GM18861 (cell line): Measurements from ENCODE around the gene FAM174A.
"Not testable (repeated sequence)": the region's sequence is repeated elsewhere in the genome, so short reads cannot be mapped to it uniquely, and the experiment has no call there.

Experiments
- ATAC-seq: cut with Tn5 transposase; IDR thresholded peaks from one replicate; pipeline ENCODE4 v1.9.1; 2021; ENCODE audit not compliant: unreplicated experiment

The FAM174A gene

DNA sequence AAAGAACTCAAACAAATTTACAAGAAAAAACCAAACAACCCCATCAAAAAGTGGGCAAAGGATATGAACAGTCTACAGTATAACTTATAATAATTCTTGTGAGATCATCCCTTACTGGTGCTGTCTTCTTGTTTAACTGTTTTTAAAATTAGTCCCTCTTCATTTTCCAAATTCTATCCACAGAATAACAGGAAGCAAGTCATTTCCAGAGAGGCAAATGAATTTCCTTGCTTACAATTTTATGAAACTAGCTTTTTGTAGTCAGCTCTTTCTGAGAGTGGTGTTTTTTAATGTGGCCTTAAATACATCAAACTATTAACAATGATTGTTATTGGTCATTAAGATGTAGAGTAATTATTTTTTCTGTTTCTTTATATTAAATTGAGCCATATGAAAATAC lies 40.6 kb downstream of the FAM174A start:
- no peak for ATAC-seq

DNA sequence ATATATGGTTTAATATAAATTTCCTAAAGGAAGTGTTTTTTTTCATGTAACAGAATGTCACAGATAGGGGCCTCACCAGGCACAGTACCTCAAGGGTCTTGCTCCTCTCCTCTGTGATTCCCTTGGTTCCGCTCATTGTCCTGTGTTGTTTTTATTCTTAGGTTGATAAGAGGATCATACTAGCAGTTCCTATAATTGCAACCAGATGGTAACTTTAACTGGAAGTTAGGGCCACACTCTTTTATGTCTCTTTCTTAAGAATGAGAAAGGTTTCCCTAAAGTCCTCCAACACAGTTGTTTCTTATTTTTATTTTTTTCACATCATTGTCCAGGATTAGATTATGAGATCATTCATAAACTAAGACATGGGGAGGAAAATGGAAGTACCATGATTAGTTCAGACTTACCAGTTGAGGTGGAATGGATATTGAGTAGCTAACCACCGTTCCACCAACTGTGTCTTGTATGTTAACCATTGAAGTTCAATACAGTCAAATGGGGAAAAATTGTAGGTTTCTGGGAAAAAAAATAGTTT lies 41.1 kb downstream of the FAM174A start:
- no peak for ATAC-seq

DNA sequence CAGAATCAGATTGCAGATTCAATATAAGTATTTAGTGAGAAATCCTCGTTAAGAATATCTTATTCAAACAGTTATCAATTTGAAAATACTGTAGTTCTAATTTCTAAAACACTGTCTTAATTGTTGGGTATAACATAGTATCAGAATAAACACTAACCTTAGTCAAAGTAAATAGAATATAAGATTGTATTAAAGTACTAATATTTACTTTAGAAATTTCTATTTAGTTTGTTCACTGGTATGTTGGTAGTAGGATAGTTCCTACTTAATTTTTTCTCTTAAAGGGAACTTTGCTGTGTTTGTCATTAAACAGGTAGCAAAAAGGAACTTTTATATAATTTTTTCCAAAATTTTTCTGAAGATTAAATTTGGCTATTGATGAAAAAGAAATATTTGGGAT lies 42.3 kb downstream of the FAM174A start:
- ATAC-seq = no peak

DNA sequence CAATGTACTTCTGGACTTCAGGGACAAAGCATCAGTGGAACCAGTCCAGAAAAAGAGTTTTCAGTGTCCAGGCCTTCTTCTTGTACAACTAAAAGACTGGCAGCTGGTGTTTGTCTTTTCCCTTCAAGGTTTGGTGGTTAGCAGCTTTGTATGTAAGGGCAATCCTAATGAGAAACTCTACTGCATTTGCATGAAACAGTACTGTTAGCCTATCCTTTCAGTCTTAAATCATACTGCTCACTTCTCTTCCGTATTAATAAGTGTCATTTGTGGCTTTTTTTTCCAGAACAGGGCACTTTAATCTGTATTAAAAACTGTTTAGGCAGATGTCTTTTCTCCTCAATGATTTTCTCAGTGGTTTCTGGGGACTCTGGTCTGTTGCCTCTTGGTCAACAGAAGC lies 48.9 kb downstream of the FAM174A start:
- ATAC-seq = peak; percentile 93

DNA sequence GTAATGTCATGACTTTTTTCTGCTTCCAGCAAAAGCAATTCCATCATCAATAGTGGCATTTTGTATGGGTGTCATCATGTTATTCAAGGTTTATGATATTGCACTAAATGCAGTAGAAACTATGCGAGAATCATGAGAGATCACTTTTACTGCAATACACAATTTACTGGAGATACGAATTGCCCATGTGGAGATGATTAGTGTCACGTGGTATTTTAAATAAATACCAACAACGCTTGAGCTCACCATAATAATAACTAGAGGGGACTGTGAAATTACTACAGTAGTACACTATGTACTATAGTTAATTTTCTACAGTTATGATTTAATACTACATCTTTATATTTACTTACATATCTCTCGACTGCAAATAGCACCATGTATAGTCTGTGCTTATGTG lies 49.7 kb downstream of the FAM174A start:
- ATAC-seq = no peak

DNA sequence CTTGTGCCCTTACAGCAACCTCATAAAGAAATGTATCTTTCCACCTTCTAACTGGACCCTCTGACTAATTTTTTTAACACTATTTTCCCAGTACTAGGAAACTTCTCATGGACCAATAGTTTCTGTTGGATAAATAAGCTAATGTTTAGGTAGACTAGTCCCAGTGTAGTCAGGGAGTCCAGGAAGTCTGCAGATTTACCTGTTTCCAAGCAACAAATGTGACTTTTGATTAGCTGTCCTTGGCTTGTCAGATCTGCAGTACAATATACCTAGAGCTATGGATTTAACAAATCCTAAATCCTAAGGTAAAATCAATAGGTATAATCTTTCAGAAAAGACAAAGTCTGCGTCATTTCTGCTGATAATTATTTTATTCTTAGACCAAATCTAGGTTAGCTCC lies 55.7 kb downstream of the FAM174A start:
- no peak for ATAC-seq

DNA sequence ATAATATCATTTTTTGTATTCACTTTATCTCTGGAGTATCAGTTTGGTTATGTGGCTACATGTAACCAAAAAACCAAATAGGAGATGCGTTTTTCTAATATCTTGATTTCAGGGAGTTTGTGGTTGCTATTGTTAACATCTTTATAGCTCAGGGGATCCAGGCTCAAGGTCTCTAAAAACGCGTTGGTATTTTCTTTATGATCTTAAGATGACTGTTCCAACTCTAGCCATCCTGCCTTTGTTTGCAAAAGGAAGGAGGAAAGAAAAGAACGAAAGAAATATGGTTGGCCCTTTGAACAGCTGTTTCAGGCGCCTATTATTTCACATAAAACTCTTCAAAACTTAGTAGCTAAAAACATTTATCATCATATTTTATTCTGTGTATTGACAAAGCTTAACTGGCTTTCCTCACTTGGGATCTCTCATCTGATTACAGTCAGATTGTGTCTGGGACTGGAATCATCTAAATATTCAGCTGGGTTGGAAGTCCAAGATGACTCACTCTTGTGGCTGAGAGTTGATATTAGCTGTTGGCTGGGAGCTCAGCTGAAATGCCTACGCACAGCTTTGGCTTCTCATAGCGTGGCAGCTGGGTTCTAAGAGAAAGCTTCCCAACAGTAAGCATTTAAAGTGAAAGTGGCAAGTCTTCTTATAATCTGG lies 60.1 kb downstream of the FAM174A start:
- ATAC-seq = no peak

DNA sequence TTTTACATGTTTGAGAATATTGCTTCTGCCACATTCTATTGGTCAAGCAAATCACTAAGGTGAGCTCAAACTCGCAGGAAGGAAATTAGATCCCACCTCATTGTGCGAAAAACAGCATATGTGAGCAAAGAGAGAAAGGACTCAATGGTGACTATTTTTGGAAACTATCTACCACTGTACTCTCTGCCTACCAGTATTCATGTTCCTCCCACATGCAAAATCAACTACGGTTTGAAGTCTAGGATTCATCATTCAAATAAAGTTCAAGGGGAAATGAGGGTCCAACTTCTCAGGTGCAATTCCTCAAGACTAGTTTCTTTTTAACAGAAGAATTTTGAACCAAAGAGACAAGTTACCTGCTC lies 60.6 kb downstream of the FAM174A start:
- ATAC-seq = no peak

DNA sequence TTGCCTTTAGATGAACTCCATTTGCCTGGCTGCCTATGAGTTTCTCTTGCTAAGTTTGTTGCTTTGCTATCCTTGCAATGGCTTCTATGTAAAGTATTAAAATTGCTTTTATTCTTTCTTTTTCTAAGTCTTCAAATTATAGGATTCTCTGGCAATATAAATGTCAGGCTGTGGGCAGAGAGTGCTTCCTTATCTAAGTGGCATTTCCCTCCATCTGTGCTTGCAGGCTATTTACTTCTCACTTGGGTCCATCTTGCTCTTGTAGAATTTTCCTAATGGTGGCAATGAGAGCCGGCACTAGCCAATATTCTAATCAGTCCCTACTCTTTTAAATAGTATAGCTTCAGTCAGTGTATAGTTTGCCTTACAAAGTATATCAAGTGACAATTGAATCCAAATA lies 63.3 kb downstream of the FAM174A start:
- no peak for ATAC-seq

DNA sequence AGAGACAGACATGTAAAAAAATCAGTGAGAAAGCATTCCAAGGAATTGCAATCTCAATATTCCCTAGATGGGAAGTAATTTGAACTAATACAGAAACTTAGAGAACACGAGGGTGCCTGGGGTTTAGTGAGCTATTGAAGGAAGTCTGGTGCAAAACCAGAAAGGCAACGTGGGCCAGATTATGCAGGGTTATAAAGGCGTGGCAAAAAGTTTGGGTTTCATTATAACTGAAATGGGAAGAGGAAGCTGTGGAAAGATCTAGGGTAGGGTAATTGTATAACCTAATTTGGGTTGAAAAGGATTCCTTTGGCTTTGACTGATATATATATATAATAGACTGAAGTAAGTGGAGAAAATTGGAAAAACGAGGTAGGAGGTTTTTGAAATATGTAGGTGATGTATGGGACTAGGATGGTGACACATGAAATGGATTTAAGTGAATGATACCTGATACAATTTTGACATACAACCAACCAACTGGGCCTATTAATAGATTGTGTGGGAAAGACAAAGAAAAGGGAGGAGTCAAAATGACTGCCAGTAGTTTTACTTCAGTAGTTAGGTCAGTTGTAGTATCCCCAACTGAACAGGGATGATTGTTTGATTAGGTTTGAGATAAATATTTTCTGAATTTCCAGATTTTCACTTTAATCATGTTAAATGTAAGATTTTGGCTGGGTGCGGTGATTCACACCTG lies 65.3 kb downstream of the FAM174A start:
- no peak for ATAC-seq

DNA sequence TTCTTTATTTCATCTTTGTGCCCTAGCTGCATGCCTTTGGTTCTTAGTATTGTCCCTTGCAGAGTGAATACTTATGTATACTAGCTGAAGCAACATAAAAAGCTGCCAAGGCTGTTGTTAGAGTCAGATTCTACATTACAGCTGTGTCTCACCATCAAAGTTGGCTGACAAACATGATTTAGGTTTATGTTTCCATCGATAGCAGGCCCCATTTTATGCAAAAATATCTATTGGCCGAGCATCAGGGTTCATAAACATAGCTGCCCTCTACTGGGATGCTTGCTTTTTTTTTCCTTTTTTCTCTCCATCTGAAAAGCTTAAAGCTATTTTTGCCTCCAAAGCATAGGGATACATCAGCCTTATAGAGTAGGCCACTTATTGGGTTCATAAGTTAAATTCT lies 68.0 kb downstream of the FAM174A start:
- ATAC-seq = no peak

DNA sequence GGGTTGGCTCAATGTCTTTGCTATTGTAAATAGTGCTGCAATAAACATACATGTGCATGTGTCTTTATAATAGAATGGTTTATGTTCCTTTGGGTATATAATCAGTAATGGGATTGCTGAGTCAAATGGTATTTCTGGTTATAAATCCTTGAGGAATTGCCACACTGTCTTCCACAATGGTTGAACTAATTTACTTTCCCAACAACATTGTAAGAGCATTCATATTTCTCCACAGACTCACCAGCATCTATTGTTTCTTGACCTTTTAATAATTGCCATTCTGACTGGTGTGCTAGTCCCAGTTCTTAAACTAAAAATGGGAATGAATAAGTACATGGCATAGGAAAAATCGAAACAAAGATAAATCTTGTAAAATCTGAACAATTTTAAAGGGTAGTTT lies 68.8 kb downstream of the FAM174A start:
- not testable (repeated sequence) for ATAC-seq

DNA sequence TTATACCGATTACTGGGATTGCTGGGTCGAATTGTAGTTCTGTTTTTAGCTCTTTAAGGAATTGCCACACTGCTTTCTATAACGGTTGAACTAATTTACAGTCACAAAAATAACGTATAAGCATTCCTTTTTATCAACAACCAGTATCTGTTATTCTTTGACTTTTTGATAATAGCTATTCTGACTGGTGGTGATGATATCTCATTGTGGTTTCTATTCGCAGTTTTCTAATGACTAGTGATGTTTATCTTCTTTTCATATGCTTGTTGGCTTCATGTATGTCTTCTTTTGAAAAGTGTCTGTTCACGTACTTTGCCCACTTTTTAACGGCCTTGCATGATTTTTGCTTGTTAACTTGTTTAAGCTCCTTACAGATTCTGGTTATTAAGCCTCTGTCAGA lies 74.4 kb downstream of the FAM174A start:
- ATAC-seq = no peak

DNA sequence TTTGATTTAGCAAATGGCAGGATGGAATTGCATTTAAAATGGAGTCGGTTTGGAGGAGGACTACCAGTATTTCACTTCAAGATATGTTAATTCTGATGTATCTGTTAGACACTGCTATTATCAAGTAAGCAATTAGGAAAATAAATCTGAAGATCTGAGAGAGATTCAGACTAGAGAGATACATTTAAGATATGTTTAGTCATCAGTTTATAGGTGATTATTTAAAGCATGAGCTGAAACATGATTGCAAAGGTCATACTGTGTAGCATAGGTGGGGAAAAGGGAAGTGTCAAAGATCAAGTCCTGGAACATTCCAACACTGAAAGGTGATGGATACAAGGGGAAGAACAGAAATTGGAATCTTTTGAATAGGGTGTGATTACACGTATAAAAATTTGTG lies 79.1 kb downstream of the FAM174A start:
- ATAC-seq = no peak

DNA sequence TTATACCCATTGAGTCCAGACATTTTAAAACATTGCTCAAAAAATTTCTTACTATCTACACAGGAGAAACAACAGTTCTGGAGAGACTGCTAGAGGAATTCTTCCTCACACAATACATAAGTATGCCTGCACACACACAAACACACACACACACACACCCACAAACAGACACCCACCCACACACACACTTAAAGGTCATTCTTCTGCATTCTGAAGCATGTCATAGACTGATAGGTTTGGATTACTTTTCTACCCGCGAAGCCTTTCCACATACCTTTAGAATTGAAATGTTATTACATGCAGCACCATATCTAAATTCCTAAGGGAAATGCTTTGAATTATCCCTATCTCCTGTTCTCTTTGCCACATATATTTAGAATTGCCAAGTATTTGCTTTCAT lies 80.2 kb downstream of the FAM174A start:
- ATAC-seq = no peak

DNA sequence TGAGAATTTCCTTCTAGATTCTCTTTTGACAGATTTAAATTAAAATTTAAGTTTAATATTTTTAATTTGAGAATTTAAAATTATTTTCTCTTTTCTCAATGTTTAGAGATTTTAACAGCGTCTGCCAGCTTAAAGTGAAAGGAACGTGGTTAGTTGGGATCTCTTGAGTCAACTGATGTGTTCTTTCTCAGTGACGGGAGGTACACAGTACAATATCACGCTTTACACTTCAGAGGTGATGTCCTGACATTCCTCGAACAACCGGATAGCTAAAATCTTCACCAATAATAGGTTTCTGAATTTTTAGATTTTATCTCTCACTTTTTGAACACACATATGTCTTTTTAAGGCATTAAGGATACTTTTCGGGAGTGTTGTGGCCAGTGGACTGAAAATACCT lies 81.1 kb downstream of the FAM174A start:
- no peak for ATAC-seq

DNA sequence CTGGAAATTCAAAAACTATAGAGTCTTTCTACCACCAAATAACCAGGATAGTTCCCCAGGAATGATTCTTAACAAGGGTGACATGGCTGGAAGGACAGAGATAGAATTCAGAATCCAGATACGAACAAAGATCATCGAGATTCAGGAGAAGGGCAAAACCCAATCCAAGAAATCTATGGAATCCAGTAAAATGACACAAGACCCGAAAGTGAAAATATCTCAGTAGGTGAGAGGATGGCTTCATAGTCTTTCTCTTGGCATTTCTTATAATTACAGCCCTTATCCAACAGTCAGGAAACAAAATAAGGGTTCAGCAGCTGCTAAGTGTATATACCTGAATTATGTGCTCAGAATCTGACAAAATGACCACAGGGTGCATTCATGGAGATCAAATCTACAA lies 81.8 kb downstream of the FAM174A start:
- ATAC-seq = no peak

DNA sequence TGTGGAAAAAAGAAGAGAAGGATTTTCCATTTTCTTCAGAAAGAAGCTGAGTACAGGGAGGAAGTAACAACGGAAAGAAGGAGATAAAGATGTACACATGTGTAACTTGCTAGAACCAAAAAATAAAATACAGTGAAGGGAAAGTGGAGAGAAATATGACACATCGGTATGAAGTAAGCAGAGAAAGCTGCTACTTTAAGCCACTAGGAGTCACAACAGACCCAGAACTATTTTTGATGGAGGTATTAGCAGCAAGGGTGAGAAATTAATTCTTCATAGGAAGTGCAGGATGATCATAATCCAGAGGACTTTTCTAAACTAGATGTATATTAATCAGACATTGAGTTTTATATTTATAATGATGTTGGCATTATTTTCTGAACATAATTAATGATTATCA lies 88.5 kb downstream of the FAM174A start:
- ATAC-seq = peak; percentile 89

DNA sequence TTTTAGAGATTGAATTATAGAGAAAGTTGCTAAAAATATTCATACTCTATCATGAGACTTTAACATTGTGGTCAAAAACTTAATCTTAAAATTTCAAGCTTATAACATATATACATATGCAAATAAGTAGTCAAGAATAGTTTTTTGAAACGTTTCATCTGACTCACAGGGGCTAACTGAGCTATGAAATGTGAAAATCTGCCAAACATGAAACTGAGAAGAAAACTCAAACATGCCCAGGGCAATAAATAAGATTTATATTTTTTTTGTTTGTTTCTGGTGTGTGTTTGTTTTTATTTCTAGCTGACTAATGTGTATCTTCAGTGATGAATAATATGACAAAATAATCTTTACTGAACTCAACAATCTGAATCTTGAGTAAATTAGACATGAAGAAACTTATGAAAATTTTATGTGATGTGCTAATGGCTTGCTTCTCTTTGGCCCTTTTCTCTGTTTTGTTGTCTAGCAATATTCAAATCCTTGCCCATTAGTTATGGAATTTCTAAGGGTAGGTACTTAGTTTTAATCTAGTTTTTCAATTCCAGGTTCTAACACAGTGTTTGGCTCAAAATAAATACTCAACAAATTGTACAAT lies 99.9 kb downstream of the FAM174A start:
- peak; percentile 82 for ATAC-seq
